Measurements from ENCODE around the gene COL2A1. TPM values are rescaled to one million over a fixed set of nuclear protein-coding genes. Genes with fewer than 3 reads are reported as not detected.

COL2A1 gene
- total RNA-seq, 1 experiment from 2014 or later, result not detected

GRCh38 chr12:47980197-47980596 lies 24.1 kb downstream of the COL2A1 start:
- H3K36me3 ChIP-seq (ENCODE audit: low read depth), result no peaks in the 10 kb centered on the region
- H3K27me3 ChIP-seq (ENCODE audit: insufficient read depth, low read depth), result peaks cover 63% of the 10 kb centered on the region
- no peak overlapping the region for H3K4me3 ChIP-seq
- no peaks in the 10 kb centered on the region for H4K20me1 ChIP-seq (ENCODE audit: insufficient read depth)
- no peak overlapping the region for H3K27ac ChIP-seq
- H3K9me2 ChIP-seq (ENCODE audit: insufficient read depth), result no peaks in the 10 kb centered on the region
- BruUV-seq (replicated peaks), result no TSS peak
- H3K79me2 ChIP-seq (ENCODE audit: low read depth), result no peaks in the 10 kb centered on the region
- no peaks in the 10 kb centered on the region for H3F3A ChIP-seq (ENCODE audit: insufficient read depth, low read depth)
- H2AFZ ChIP-seq, result no peak overlapping the region
- H3K4me1 ChIP-seq (replicated peaks; ENCODE audit: insufficient read depth), result no peaks in the 10 kb centered on the region
- no peaks in the 10 kb centered on the region for H3K9me3 ChIP-seq (ENCODE audit: insufficient read depth, low read depth)
- ChIA-PET CTCF (no interaction called here), POLR2A (ENCODE audit: unreplicated experiment) (no interaction called here)
- no peak overlapping the region for H3K4me2 ChIP-seq
- intact Hi-C loops (cut with micrococcal nuclease; ENCODE audit: unreplicated experiment), result no loop called here
- TF ChIP-seq EZH2 (IDR thresholded peaks at IDR 0.05; ENCODE audit: low read depth) (no peak), CTCF (conservative IDR thresholded peaks at IDR 0.05) (no peak)
- DNase-seq, result no peak

- POLR2A ChIA-PET (ENCODE audit: unreplicated experiment), result interaction anchor here (0.6 kb wide), 1 partner anchor 49 kb away, joined by 3 read pairs; no protein-coding TSS in a partner anchor
- CTCF ChIA-PET, result no interaction called here
- BruUV-seq (replicated peaks), result no TSS peak
- Histone ChIP-seq H2AFZ (no peak overlapping the region), H3K27ac (no peak overlapping the region), H3K36me3 (ENCODE audit: low read depth) (no peaks in the 10 kb centered on the region), H3K9me3 (ENCODE audit: insufficient read depth, low read depth) (no peaks in the 10 kb centered on the region), H3K27me3 (ENCODE audit: insufficient read depth, low read depth) (peaks cover 60% of the 10 kb centered on the region), H3K4me1 (replicated peaks; ENCODE audit: insufficient read depth) (no peaks in the 10 kb centered on the region), H3K79me2 (ENCODE audit: low read depth) (no peaks in the 10 kb centered on the region), H3K9me2 (ENCODE audit: insufficient read depth) (no peaks in the 10 kb centered on the region), H3K4me2 (no peak overlapping the region), H4K20me1 (ENCODE audit: insufficient read depth) (no peaks in the 10 kb centered on the region), H3K4me3 (no peak overlapping the region), H3F3A (ENCODE audit: insufficient read depth, low read depth) (no peaks in the 10 kb centered on the region)
- intact Hi-C loops (cut with micrococcal nuclease; ENCODE audit: unreplicated experiment), result no loop called here
- DNase-seq, result no peak
- TF ChIP-seq CTCF (conservative IDR thresholded peaks at IDR 0.05) (no peak), EZH2 (IDR thresholded peaks at IDR 0.05; ENCODE audit: low read depth) (no peak)
These were observed 24.6 kb downstream of the COL2A1 start for GRCh38 chr12:47979686-47980085.

DNA sequence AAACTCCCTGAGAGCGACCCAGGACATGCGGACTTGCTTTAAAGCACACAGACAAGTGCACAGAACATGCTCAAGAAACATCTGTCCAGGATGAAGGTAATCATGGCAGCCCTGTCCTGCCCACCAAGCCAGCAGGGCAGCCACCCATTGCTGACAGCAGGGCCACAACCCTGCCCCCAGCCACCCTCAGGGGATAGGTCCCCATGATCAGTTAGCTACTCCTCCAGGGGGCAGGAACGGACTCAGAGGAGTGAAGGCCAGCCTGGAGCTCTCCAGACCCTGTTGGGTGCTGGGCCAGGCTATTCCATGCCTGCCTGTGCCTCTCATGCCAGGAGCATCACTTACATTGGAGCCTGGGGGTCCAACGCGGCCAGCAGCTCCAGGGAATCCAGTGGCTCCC lies 25.1 kb downstream of the COL2A1 start:
- BruUV-seq (replicated peaks), result no TSS peak
- Histone ChIP-seq H3K4me1 (replicated peaks; ENCODE audit: insufficient read depth) (no peaks in the 10 kb centered on the region), H4K20me1 (ENCODE audit: insufficient read depth) (no peaks in the 10 kb centered on the region), H3K27ac (no peak overlapping the region), H3K27me3 (ENCODE audit: insufficient read depth, low read depth) (peaks cover 60% of the 10 kb centered on the region), H3K79me2 (ENCODE audit: low read depth) (no peaks in the 10 kb centered on the region), H3F3A (ENCODE audit: insufficient read depth, low read depth) (no peaks in the 10 kb centered on the region), H2AFZ (no peak overlapping the region), H3K4me3 (no peak overlapping the region), H3K4me2 (no peak overlapping the region), H3K36me3 (ENCODE audit: low read depth) (no peaks in the 10 kb centered on the region), H3K9me2 (ENCODE audit: insufficient read depth) (no peaks in the 10 kb centered on the region), H3K9me3 (ENCODE audit: insufficient read depth, low read depth) (no peaks in the 10 kb centered on the region)
- no peak for DNase-seq
- TF ChIP-seq CTCF (conservative IDR thresholded peaks at IDR 0.05), result no peak
- ChIA-PET POLR2A (ENCODE audit: unreplicated experiment) (interaction anchor here (0.6 kb wide), 1 partner anchor 49 kb away, joined by 3 read pairs; no protein-coding TSS in a partner anchor), CTCF (no interaction called here)
- intact Hi-C loops (cut with micrococcal nuclease; ENCODE audit: unreplicated experiment), result no loop called here

Data from PC-9 (cell line).